HEK293T (cell line): ENCODE measurements around the gene TUBB4B.

ENCODE experiments used
- ELF4 ChIP-seq: fragments of 450-650 bp; IDR thresholded peaks from 2 replicates; pipeline ENCODE4 v1.6.1; 2017; ENCODE audit warnings: antibody characterized with exemption
- FOXA1 ChIP-seq: fragments of 450-650 bp; IDR thresholded peaks from 2 replicates; pipeline ENCODE4 v1.6.1; 2016; ENCODE audit warnings: mild to moderate bottlenecking
- NFRKB ChIP-seq: fragments of 450-650 bp; IDR thresholded peaks from 2 replicates; pipeline ENCODE4 v1.6.1; 2016; ENCODE audit warnings: mild to moderate bottlenecking, moderate library complexity
- SUZ12 ChIP-seq: fragments of 450-650 bp; IDR thresholded peaks from 2 replicates; pipeline ENCODE4 v1.6.1; 2016; ENCODE audit warnings: mild to moderate bottlenecking
- ZNF384 ChIP-seq: fragments of 450-650 bp; IDR thresholded peaks from 2 replicates; pipeline ENCODE4 v1.6.1; 2016

- TF ChIP-seq FOXA1, result no peak
- no peak for TF ChIP-seq NFRKB
- no peak for TF ChIP-seq ZNF384
- no peak for TF ChIP-seq SUZ12
- TF ChIP-seq ELF4, result no peak
These were observed 15.8 kb downstream of the TUBB4B start for GRCh38 chr9:137256856-137257255.
